HCT116 (cell line): Measurements from ENCODE around the gene DNAJB7.

Source experiments
- EZH2 ChIP-seq: fragments of 200-600 bp; sonication (generic); IDR thresholded peaks from 2 replicates; pipeline ENCODE4 v1.6.1; 2017; ENCODE audit warnings: antibody characterized with exemption, mixed run types
- EZH2phosphoT487 ChIP-seq: fragments of 200-600 bp; IDR thresholded peaks from 2 replicates; pipeline ENCODE4 v1.6.1; 2018; ENCODE audit warnings: antibody characterized with exemption, borderline replicate concordance
- FOSL1 ChIP-seq: IDR thresholded peaks from 2 replicates; pipeline ENCODE4 v1.6.1; 2012; ENCODE audit warnings: low read depth
- JUND ChIP-seq: IDR thresholded peaks from 2 replicates; pipeline ENCODE4 v1.6.1; 2012
- POLR2A ChIP-seq: IDR thresholded peaks from 2 replicates; pipeline ENCODE4 v1.7.0; 2011; ENCODE audit warnings: borderline replicate concordance; ENCODE audit not compliant: insufficient read depth, insufficient read length; ENCODE audit errors: extremely low read depth
- POLR2AphosphoS5 ChIP-seq: IDR thresholded peaks from 2 replicates; pipeline ENCODE4 v1.6.1; 2011; ENCODE audit warnings: mild to moderate bottlenecking, low read depth, low read length, moderate library complexity
- RAD21 ChIP-seq: IDR thresholded peaks from 2 replicates; pipeline ENCODE4 v1.6.1; 2012; ENCODE audit warnings: low read depth, mild to moderate bottlenecking
- SIN3A ChIP-seq: IDR thresholded peaks from 2 replicates; pipeline ENCODE4 v1.6.1; 2012; ENCODE audit warnings: low read depth
- SP1 ChIP-seq: IDR thresholded peaks from 2 replicates; pipeline ENCODE4 v1.6.1; 2012; ENCODE audit warnings: low read depth
- SRF ChIP-seq: IDR thresholded peaks from 2 replicates; pipeline ENCODE4 v1.6.1; 2012; ENCODE audit warnings: low read depth
- YY1 ChIP-seq: IDR thresholded peaks from 2 replicates; pipeline ENCODE4 v1.6.1; 2011; ENCODE audit warnings: low read length, low read depth, moderate library complexity, mild to moderate bottlenecking; ENCODE audit not compliant: insufficient replicate concordance; ENCODE audit errors: extremely low read depth
- TF ChIP-seq, protein P1 (sequence below), 3 experiments: fragments of 200-600 bp in 1 of 3; sonication (generic) in 1 of 3; IDR thresholded peaks in 2 of 3; conservative IDR thresholded peaks in 1 of 3; 2 replicates each; pipeline ENCODE4 v1.5.1; 2012 to 2017; ENCODE audit warnings: low read depth in 2 of 3, low read length in 2 of 3, antibody characterized with exemption in 1 of 3, borderline replicate concordance in 1 of 3, control low read depth in 1 of 3, mild to moderate bottlenecking in 1 of 3, mixed read lengths in 1 of 3, mixed run types in 1 of 3, moderate library complexity in 1 of 3; ENCODE audit not compliant: insufficient read depth in 1 of 3
- TF ChIP-seq, protein P2 (sequence below): IDR thresholded peaks from 2 replicates; pipeline ENCODE4 v1.6.1; 2012; ENCODE audit warnings: low read depth
- TF ChIP-seq, protein P3 (sequence below): IDR thresholded peaks from 2 replicates; pipeline ENCODE4 v1.6.1; 2011; ENCODE audit warnings: mild to moderate bottlenecking, low read length, moderate library complexity; ENCODE audit not compliant: insufficient replicate concordance; ENCODE audit errors: extremely low read depth

DNA sequence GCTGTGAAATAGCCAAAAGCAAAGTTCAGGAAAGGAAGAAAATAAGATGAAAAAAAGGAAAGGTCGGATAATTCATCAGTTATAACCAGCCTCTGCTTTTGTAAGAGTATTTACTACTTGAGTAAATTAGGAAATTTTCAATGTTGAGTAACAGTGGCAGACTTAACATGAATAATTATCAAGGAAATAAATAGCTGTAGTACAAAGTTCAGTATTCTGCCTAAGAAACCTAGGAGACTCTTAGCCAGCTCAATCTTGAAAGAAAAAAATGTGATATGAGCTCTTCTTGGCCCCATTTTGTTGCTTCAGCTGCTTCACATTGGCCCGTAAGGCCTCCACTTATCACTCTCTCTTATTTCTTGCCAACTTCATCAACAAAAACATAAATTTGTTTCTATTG is 17.0 kb upstream of the DNAJB7 start:
- TF ChIP-seq YY1 (no peak), EZH2 (no peak), POLR2AphosphoS5 (no peak), POLR2A (no peak), RAD21 (no peak), EZH2phosphoT487 (no peak), SP1 (no peak), FOSL1 (no peak), JUND (no peak), SIN3A (no peak), SRF (no peak)
- TF ChIP-seq, protein P1, sequence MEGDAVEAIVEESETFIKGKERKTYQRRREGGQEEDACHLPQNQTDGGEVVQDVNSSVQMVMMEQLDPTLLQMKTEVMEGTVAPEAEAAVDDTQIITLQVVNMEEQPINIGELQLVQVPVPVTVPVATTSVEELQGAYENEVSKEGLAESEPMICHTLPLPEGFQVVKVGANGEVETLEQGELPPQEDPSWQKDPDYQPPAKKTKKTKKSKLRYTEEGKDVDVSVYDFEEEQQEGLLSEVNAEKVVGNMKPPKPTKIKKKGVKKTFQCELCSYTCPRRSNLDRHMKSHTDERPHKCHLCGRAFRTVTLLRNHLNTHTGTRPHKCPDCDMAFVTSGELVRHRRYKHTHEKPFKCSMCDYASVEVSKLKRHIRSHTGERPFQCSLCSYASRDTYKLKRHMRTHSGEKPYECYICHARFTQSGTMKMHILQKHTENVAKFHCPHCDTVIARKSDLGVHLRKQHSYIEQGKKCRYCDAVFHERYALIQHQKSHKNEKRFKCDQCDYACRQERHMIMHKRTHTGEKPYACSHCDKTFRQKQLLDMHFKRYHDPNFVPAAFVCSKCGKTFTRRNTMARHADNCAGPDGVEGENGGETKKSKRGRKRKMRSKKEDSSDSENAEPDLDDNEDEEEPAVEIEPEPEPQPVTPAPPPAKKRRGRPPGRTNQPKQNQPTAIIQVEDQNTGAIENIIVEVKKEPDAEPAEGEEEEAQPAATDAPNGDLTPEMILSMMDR (IDR thresholded peaks at IDR 0.05 in 2 of 3, conservative IDR thresholded peaks at IDR 0.05 in 1 of 3; ENCODE audit: borderline replicate concordance in 1 of 3, insufficient read depth in 1 of 3, low read depth in 2 of 3, low read length in 2 of 3) = no peak
- TF ChIP-seq, protein P2, sequence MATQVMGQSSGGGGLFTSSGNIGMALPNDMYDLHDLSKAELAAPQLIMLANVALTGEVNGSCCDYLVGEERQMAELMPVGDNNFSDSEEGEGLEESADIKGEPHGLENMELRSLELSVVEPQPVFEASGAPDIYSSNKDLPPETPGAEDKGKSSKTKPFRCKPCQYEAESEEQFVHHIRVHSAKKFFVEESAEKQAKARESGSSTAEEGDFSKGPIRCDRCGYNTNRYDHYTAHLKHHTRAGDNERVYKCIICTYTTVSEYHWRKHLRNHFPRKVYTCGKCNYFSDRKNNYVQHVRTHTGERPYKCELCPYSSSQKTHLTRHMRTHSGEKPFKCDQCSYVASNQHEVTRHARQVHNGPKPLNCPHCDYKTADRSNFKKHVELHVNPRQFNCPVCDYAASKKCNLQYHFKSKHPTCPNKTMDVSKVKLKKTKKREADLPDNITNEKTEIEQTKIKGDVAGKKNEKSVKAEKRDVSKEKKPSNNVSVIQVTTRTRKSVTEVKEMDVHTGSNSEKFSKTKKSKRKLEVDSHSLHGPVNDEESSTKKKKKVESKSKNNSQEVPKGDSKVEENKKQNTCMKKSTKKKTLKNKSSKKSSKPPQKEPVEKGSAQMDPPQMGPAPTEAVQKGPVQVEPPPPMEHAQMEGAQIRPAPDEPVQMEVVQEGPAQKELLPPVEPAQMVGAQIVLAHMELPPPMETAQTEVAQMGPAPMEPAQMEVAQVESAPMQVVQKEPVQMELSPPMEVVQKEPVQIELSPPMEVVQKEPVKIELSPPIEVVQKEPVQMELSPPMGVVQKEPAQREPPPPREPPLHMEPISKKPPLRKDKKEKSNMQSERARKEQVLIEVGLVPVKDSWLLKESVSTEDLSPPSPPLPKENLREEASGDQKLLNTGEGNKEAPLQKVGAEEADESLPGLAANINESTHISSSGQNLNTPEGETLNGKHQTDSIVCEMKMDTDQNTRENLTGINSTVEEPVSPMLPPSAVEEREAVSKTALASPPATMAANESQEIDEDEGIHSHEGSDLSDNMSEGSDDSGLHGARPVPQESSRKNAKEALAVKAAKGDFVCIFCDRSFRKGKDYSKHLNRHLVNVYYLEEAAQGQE = no peak
- TF ChIP-seq, protein P3, sequence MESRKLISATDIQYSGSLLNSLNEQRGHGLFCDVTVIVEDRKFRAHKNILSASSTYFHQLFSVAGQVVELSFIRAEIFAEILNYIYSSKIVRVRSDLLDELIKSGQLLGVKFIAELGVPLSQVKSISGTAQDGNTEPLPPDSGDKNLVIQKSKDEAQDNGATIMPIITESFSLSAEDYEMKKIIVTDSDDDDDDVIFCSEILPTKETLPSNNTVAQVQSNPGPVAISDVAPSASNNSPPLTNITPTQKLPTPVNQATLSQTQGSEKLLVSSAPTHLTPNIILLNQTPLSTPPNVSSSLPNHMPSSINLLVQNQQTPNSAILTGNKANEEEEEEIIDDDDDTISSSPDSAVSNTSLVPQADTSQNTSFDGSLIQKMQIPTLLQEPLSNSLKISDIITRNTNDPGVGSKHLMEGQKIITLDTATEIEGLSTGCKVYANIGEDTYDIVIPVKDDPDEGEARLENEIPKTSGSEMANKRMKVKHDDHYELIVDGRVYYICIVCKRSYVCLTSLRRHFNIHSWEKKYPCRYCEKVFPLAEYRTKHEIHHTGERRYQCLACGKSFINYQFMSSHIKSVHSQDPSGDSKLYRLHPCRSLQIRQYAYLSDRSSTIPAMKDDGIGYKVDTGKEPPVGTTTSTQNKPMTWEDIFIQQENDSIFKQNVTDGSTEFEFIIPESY = no peak
